ENCODE results near the gene PDZD2. TPM values are rescaled to one million over a fixed set of nuclear protein-coding genes. Genes with fewer than 3 reads are reported as not detected.

PDZD2 gene
- total RNA-seq, 8 experiments from 2014 or later = 1.6 to 6.9 (median 3.2) TPM

- no peak for ATAC-seq (replicated peaks in 6 of 8)
- in situ Hi-C loops (cut with MboI; ENCODE audit: low pct_unique_long_range_greater_than_20kb in 2 of 9, low sequenced_read_pairs in 9 of 9, unreplicated experiment in 9 of 9) = no loop called here
- H3K27ac ChIP-seq = no peak overlapping the region
Observed at GRCh38 chr5:31641059-31641458, 2.1 kb downstream of the PDZD2 start.

GRCh38 chr5:31641575-31641974 is 2.6 kb downstream of the PDZD2 start:
- no peak for ATAC-seq (replicated peaks in 6 of 8)
- 7 to 100% (median 93%) methylated on average over 1 to 5 of the region's 5 CpGs; no CpG with 5 or more reads in 5 of the 10 experiments for WGBS, 10 experiments
- in situ Hi-C loops (cut with MboI; ENCODE audit: low pct_unique_long_range_greater_than_20kb in 2 of 9, low sequenced_read_pairs in 9 of 9, unreplicated experiment in 9 of 9) = no loop called here
- Histone ChIP-seq H3K27ac (no peak overlapping the region), H3K4me1 (replicated peaks in 1 of 2) (peaks cover 4 to 20% of the 10 kb centered on the region in 2 donors), H3K4me3 (no peak overlapping the region)

More at GRCh38 chr5:31641059-31641458, 2.1 kb downstream of the PDZD2 start:
- peaks cover 4 to 20% of the 10 kb centered on the region in 2 donors for H3K4me1 ChIP-seq (replicated peaks in 1 of 2)
- H3K4me3 ChIP-seq = no peak overlapping the region
- WGBS, 10 experiments = 14 to 100% (median 75%) methylated on average over 1 to 3 of the region's 4 CpGs; no CpG with 5 or more reads in 1 of the 10 experiments

GRCh38 chr5:31645420-31646081 is 6.6 kb downstream of the PDZD2 start:
- ATAC-seq (replicated peaks in 6 of 8) = no peak
- 40 to 100% (median 83%) methylated on average over 1 to 6 of the region's 11 CpGs; no CpG with 5 or more reads in 3 of the 10 experiments for WGBS, 10 experiments
- Histone ChIP-seq H3K27ac (no peak overlapping the region), H3K4me3 (no peak overlapping the region), H3K4me1 (replicated peaks in 1 of 2) (peaks cover 0 to under 1% of the 10 kb centered on the region in 2 donors)
- in situ Hi-C loops (cut with MboI; ENCODE audit: low pct_unique_long_range_greater_than_20kb in 2 of 9, low sequenced_read_pairs in 9 of 9, unreplicated experiment in 9 of 9) = no loop called here

GRCh38 chr5:31648326-31648725 is 9.4 kb downstream of the PDZD2 start:
- in situ Hi-C loops (cut with MboI; ENCODE audit: low pct_unique_long_range_greater_than_20kb in 2 of 9, low sequenced_read_pairs in 9 of 9, unreplicated experiment in 9 of 9) = no loop called here
- 22 to 100% (median 83%) methylated on average over 1 to 5 of the region's 6 CpGs; no CpG with 5 or more reads in 1 of the 10 experiments for WGBS, 10 experiments
- no peak overlapping the region for H3K4me3 ChIP-seq
- H3K27ac ChIP-seq = no peak overlapping the region
- no peak for ATAC-seq (replicated peaks in 6 of 8)
- H3K4me1 ChIP-seq (replicated peaks in 1 of 2) = no peaks in the 10 kb centered on the region

GRCh38 chr5:31651241-31651640 is 12.3 kb downstream of the PDZD2 start:
- H3K27ac ChIP-seq = no peak overlapping the region

GRCh38 chr5:31655491-31655890 is 16.6 kb downstream of the PDZD2 start:
- no peak overlapping the region for H3K27ac ChIP-seq
- in situ Hi-C loops (cut with MboI; ENCODE audit: low pct_unique_long_range_greater_than_20kb in 2 of 9, low sequenced_read_pairs in 9 of 9, unreplicated experiment in 9 of 9) = no loop called here
- no peak for ATAC-seq (replicated peaks in 6 of 8)
- no peak overlapping the region for H3K4me3 ChIP-seq
- 11 to 100% (median 83%) methylated on average over 1 to 3 of the region's 3 CpGs; no CpG with 5 or more reads in 5 of the 10 experiments for WGBS, 10 experiments
- no peaks in the 10 kb centered on the region for H3K4me1 ChIP-seq (replicated peaks in 1 of 2)

More at GRCh38 chr5:31651241-31651640, 12.3 kb downstream of the PDZD2 start:
- no peak overlapping the region for H3K4me3 ChIP-seq
- WGBS, 10 experiments = 67 to 100% (median 100%) methylated on average over 1 to 2 of the region's 3 CpGs; no CpG with 5 or more reads in 3 of the 10 experiments
- in situ Hi-C loops (cut with MboI; ENCODE audit: low pct_unique_long_range_greater_than_20kb in 2 of 9, low sequenced_read_pairs in 9 of 9, unreplicated experiment in 9 of 9) = no loop called here
- no peaks in the 10 kb centered on the region for H3K4me1 ChIP-seq (replicated peaks in 1 of 2)
- no peak for ATAC-seq (replicated peaks in 6 of 8)

GRCh38 chr5:31656806-31657205 is 17.9 kb downstream of the PDZD2 start:
- H3K4me3 ChIP-seq = no peak overlapping the region
- H3K27ac ChIP-seq = no peak overlapping the region
- WGBS, 10 experiments = 0 to 100% (median 34%) methylated on average over 1 to 4 of the region's 4 CpGs; no CpG with 5 or more reads in 1 of the 10 experiments
- ATAC-seq (replicated peaks in 6 of 8) = no peak
- in situ Hi-C loops (cut with MboI; ENCODE audit: low pct_unique_long_range_greater_than_20kb in 2 of 9, low sequenced_read_pairs in 9 of 9, unreplicated experiment in 9 of 9) = no loop called here
- no peaks in the 10 kb centered on the region for H3K4me1 ChIP-seq (replicated peaks in 1 of 2)

GRCh38 chr5:31657315-31657979 is 18.5 kb downstream of the PDZD2 start:
- in situ Hi-C loops (cut with MboI; ENCODE audit: low pct_unique_long_range_greater_than_20kb in 2 of 9, low sequenced_read_pairs in 9 of 9, unreplicated experiment in 9 of 9) = no loop called here
- peak in 1 of 8 experiments; percentile 54 for ATAC-seq (replicated peaks in 6 of 8)

GRCh38 chr5:31661257-31661656 is 22.3 kb downstream of the PDZD2 start:
- H3K27ac ChIP-seq = no peak overlapping the region
- in situ Hi-C loops (cut with MboI; ENCODE audit: low pct_unique_long_range_greater_than_20kb in 2 of 9, low sequenced_read_pairs in 9 of 9, unreplicated experiment in 9 of 9) = no loop called here
- H3K4me3 ChIP-seq = no peak overlapping the region
- WGBS, 10 experiments = 27 to 100% (median 89%) methylated on average over 1 to 4 of the region's 4 CpGs; no CpG with 5 or more reads in 2 of the 10 experiments
- H3K4me1 ChIP-seq (replicated peaks in 1 of 2) = no peaks in the 10 kb centered on the region
- ATAC-seq (replicated peaks in 6 of 8) = no peak

More at GRCh38 chr5:31657315-31657979, 18.5 kb downstream of the PDZD2 start:
- H3K4me1 ChIP-seq (replicated peaks in 1 of 2) = no peaks in the 10 kb centered on the region
- H3K4me3 ChIP-seq = no peak overlapping the region
- H3K27ac ChIP-seq = no peak overlapping the region
- WGBS, 10 experiments = 17 to 100% (median 83%) methylated on average over 1 to 8 of the region's 11 CpGs

GRCh38 chr5:31663519-31663918 is 24.6 kb downstream of the PDZD2 start:
- in situ Hi-C loops (cut with MboI; ENCODE audit: low pct_unique_long_range_greater_than_20kb in 2 of 9, low sequenced_read_pairs in 9 of 9, unreplicated experiment in 9 of 9) = no loop called here
- no peak overlapping the region for H3K4me3 ChIP-seq
- H3K27ac ChIP-seq = no peak overlapping the region
- no peak for ATAC-seq (replicated peaks in 6 of 8)
- WGBS, 10 experiments = 0 to 92% (median 80%) methylated on average over 1 to 5 of the region's 7 CpGs; no CpG with 5 or more reads in 5 of the 10 experiments
- no peaks in the 10 kb centered on the region for H3K4me1 ChIP-seq (replicated peaks in 1 of 2)

GRCh38 chr5:31664566-31664965 is 25.6 kb downstream of the PDZD2 start:
- ATAC-seq (replicated peaks in 6 of 8) = peak in 1 of 8 experiments; percentile 69
- no peak overlapping the region for H3K27ac ChIP-seq
- no peak overlapping the region for H3K4me3 ChIP-seq
- WGBS, 10 experiments = 60 to 100% (median 90%) methylated on average over 1 to 7 of the region's 8 CpGs; no CpG with 5 or more reads in 4 of the 10 experiments
- in situ Hi-C loops (cut with MboI; ENCODE audit: low pct_unique_long_range_greater_than_20kb in 2 of 9, low sequenced_read_pairs in 9 of 9, unreplicated experiment in 9 of 9) = no loop called here
- no peaks in the 10 kb centered on the region for H3K4me1 ChIP-seq (replicated peaks in 1 of 2)

- peaks cover 0 to 6% of the 10 kb centered on the region in 2 donors for H3K4me1 ChIP-seq (replicated peaks in 1 of 2)
- in situ Hi-C loops (cut with MboI; ENCODE audit: low pct_unique_long_range_greater_than_20kb in 2 of 9, low sequenced_read_pairs in 9 of 9, unreplicated experiment in 9 of 9) = no loop called here
- ATAC-seq (replicated peaks in 6 of 8) = no peak
- no peak overlapping the region for H3K27ac ChIP-seq
- H3K4me3 ChIP-seq = no peak overlapping the region
- 17 to 100% (median 74%) methylated on average over 1 to 8 of the region's 9 CpGs; no CpG with 5 or more reads in 4 of the 10 experiments for WGBS, 10 experiments
Observed at GRCh38 chr5:31671339-31671741, 32.4 kb downstream of the PDZD2 start.

GRCh38 chr5:31674371-31674951 is 35.5 kb downstream of the PDZD2 start:
- ATAC-seq (replicated peaks in 6 of 8) = peak in 3 of 8 experiments; percentile 33 to 67 (median 35)
- H3K4me3 ChIP-seq = no peak overlapping the region
- peaks cover 0 to 6% of the 10 kb centered on the region in 2 donors for H3K4me1 ChIP-seq (replicated peaks in 1 of 2)
- 0 to 92% (median 57%) methylated on average over 1 to 7 of the region's 7 CpGs; no CpG with 5 or more reads in 1 of the 10 experiments for WGBS, 10 experiments
- peak overlapping the region in 1 of 2 donors; percentile 18 for H3K27ac ChIP-seq
- in situ Hi-C loops (cut with MboI; ENCODE audit: low pct_unique_long_range_greater_than_20kb in 2 of 9, low sequenced_read_pairs in 9 of 9, unreplicated experiment in 9 of 9) = no loop called here

Measured in motor neuron (in vitro differentiated cells).